HL-60/S4 (cell line): Measurements from ENCODE around the gene DOCK2.
"Not testable (repeated sequence)": the region's sequence is repeated elsewhere in the genome, so short reads cannot be mapped to it uniquely, and the experiment has no call there.

Source experiments
- in situ Hi-C: fragments of 300-500 bp; cut with MboI; formaldehyde crosslinking; loops from 2 replicates; pipeline ENCODE4 v1.14.3; 2022; ENCODE audit warnings: low sequenced_read_pairs

DOCK2 gene

DNA sequence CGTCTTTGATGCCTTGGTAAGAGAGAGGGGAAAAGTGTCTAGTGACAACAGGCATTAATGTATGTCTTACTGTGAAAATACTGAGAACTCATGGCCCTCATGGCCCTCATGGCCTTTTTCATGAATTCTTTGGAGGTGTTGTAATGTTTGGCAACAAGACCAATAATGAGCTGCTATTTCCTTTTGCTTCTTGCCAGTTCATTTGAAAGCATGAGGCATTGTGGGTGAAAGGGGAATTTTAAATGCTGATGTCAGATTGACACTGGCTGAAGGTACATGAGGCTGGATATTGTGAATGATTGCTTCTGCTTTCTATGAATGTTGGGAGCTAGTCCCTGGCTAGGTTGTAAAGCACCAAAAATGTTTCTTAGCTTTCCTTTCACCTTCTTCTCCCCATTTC, 79.2 kb downstream of the DOCK2 start:
- in situ Hi-C loops: no loop called here

DNA sequence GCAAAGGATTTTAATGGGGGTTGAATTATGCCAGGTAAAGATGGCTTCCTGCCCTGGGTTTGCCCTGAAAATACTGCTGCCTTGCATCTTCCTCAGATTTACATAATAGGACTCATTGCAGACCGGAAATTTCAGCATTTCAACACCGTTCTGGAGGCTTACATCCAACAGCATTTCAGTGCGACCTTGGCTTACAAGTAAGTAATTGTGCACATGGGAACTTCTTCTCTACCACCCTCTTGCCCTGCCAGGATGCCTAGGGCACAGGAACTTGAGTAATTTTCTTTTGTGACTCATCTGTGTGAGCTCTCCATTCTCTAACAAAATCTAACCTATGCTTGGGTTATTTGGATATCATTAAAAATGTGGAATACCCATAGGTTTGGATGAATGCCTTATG, 80.2 kb downstream of the DOCK2 start:
- in situ Hi-C loops: no loop called here

DNA sequence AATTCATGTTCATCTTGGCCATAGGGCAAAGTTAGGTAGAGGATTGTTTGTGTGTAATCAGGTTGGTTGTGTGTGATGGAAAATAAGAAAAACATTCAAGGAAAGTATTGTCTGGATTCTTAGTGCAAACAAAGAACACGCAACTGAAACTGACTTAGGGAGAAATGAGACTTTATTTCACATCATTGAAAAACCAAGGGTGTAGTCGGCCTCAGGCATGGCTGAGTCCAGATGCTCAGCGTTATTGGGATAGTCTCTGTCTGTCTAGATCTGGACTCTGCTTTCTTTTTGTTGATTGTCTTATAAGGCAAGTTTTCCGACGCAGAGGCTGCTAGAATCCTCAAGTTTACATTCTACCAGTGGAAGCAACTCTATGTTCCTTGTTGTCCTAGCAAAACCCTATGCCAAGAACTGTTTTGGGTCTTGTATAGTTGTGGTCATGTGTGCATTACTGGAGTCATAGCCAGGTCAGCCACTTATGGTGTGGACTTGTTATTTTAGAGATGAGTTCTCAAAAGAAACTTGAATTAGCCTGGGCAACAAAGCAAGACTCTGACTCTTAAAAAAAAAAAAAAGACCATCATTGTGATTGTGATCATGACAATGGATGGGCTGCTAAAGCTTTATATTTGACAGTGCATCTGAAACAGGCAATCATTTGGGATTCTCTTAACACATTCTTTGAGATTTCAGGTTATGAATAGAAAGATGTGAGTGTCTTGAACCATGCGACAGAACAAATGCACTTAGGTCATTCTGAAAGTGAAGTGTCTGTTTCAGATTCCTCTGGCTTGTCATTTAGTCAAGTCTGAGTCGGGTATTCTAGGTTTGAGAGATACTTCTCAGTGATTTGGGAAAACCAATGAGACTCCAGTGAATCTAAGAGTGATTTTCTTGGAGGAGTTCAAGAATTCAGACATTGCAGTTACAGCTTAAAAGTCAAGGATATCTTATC, 82.6 kb downstream of the DOCK2 start:
- in situ Hi-C loops: no loop called here

DNA sequence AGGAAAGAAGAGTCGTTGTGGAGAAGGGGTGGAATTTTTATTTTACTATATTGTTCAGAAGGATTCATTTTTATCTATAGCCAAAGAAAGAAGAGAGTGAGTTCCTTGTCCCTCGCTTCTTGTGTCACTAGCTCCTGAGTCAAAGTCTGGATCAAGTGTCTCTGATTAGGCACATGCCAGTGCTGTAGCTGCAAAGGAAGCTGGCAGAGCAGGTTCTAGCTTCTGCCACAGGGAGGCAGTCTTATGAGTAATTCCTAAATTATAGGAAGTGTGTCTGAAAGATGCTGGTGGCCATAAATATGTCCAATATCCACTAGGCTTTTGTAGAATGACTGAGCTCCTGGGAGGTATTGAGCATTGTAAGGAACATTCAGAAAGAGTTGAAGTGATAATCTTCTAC, 84.7 kb downstream of the DOCK2 start:
- in situ Hi-C loops: no loop called here

DNA sequence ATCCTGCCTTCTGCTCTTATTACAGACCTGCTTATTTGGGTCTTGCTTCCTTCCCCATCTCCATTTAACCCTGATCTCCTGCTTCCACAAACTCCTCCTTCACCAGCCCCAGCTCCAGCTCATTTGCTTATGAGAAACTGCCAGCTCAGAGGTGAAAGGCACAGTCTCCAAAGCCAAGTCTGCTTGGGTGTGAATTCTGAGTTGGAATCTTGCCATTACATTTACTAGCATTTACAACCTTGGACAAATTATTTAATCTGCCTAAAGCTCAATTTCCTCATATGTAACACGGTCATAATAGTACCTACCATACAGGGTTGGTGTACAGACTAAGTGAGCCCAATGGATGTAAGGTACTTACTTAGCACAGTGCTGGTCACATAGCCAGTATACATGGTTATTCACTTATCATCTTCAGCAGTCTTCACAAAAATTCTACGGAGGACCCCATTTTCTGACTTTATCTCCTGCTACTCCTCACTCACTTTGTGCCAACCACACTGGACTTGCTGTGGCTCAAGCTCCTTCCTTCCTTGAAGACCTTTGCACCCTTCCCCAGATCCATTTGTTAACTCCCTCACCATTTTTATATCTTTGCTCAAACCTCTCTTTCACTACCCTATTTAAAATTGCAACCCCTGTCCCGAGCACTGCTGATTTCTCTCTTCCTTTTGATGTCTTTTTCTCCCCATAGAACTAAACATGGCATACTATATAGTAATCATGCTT, 86.2 kb downstream of the DOCK2 start:
- in situ Hi-C loops: no loop called here

DNA sequence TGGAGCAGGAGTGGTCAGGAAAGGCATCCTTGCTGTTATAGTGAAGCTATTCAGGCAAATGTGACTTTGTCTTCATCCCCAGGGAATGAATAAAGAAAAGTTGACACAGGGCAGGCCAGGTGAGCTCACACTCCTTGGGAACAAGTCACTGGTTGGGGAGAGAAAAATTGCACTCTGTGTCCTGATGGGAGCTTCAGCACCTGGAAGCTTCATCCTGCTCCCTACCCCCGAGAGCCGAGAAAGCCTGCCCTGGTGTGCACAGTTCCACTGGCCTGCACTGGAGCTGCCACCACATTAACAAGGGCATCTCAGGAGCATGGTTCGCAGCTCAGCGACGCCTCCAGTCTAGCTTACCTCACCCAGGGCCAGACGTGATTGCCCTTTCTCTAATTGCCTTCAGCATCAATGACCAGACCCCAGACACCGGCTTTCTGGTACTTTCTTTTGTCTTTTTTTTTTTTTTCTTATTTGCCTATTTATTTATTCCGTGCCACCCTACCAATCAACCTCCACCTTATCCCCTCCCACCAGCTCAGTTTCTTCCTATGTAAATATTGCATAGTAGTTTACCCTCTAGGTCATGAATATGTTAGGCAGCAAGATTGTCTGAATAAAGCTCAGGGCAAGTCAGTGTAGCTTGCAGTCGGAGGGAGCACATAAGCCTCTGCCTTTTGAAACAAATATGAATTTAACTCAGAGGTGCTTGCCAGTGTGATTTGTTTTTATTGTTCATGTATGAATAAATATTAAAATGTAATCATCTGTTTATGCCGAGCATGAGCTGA, 87.4 kb downstream of the DOCK2 start:
- in situ Hi-C loops: no loop called here

DNA sequence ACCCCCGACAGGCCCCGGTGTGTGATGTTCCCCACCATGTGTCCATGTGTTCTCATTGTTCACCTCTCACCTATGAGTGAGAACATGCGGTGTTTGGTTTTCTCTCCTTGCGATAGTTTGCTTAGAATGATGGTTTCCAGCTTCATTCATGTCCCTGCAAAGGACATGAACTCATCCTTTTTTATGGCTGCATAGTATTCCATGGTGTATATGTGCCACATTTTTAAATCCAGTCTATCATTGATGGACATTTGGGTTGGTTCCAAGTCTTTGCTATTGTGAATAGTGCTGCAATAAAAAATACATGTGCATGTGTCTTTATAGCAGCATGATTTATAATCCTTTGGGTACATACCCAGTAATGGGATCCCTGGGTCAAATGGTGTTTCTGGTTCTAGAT, 88.6 kb downstream of the DOCK2 start:
- in situ Hi-C loops: not testable (repeated sequence)

DNA sequence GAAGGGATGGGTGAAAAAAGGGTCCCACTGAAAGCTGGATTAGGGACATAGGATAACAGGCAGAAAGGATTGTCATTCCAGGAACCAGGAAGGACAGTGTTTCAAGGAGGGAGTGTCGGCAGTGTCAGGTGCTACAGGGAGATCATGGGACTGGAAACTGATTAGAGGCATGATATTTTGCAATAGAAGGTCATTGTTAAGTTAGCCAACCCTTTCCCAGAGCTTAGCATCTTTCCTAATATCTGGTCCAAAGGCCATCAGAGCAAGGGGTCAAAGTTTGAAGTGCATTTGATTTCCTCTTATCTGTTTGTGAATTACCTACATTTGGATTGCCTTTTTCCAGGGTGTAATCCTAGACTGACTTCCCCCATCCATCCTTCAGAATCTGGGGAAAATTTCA, 91.3 kb downstream of the DOCK2 start:
- in situ Hi-C loops: no loop called here

DNA sequence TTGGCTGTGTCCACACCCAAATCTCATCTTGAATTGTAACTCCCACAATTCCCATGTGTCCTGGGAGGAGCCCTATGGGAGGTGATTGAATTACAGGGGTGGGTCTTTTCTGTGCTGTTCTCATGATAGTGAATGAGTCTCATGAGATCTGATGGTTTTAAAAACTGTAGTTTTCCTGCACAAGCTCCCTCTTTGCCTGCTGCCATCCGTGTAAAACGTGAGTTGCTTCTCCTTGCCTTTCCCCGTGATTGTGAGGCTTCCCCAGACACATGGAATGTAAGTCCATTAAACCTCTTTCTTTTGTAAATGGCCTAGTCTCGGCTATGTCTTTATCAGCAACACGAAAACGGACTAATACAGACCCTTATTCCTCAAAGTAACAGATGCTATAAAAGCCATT, 94.1 kb downstream of the DOCK2 start:
- in situ Hi-C loops: no loop called here

DNA sequence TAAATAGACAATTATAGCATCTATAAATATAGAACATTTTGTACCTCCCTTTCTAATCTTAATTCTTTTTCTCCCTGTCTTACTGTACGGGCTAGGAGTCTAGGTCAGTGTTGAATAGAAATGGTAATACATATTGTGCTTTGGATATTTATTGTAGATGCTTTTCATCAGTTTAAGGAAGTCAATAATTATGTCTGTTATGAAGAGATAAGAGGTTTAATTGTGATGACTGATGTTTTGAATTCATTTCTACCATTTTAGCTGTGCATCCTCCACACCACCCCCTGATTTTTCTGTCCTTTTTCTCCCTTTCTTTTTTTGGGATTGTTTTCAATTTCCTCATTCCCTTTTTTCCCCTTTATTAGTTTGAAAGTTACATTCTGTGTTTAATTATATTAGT, 95.8 kb downstream of the DOCK2 start:
- in situ Hi-C loops: no loop called here

DNA sequence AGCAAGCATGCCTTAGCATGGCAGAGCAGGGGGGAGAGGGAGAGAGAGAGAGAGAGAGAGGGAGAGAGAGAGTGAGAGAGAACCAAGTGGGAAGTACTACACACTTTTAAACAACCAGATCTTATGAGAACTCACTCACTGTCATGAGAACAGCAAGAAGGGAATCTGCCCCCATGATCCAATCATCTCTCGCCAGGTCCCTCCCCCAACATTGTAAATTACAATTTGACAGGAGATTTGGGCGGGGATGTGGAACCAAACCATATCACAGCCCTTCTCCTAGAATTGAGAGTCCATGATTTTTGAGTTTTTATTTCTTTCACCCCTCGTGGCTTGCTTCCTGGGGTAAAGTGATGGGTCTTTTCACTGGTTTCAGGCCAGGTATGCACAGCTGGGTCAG, 98.8 kb downstream of the DOCK2 start:
- in situ Hi-C loops: no loop called here

DNA sequence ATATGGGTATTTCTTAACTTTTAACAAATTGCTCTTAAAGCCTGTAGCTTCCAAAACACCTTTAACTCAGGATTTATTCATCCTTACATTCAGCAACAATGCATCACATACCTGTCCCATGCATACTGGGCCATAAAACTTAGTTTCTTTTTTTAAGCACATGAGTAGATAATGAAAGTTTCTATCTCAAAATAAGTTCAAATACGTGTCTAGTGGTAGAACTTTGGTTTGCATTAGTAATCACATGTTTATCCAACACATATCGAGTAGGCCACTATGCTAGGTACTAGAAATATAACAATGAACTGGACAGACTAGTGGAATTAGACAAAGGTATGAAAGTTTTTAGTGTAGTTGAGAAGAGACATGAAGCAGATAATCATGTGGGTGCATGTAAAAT, 99.6 kb downstream of the DOCK2 start:
- in situ Hi-C loops: no loop called here

DNA sequence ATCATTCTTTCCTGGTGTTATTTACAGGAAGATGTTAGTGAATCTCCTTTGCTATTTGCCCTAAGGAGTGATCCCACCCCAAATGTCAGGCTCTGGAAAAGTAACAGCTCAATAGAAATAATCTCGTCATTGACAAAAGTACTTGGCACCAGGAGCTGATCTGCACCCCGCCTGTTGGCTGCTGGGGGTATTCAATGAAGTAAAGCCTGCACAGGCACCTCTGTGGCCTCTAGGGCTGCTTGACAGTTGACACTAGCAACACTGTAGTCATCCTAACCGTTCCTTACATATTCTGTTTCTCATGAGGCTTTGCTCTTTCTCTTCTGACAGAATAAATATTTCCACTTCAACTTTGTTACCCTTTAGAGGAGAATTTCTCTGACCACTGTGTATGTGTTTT, 103.4 kb downstream of the DOCK2 start:
- in situ Hi-C loops: no loop called here

DNA sequence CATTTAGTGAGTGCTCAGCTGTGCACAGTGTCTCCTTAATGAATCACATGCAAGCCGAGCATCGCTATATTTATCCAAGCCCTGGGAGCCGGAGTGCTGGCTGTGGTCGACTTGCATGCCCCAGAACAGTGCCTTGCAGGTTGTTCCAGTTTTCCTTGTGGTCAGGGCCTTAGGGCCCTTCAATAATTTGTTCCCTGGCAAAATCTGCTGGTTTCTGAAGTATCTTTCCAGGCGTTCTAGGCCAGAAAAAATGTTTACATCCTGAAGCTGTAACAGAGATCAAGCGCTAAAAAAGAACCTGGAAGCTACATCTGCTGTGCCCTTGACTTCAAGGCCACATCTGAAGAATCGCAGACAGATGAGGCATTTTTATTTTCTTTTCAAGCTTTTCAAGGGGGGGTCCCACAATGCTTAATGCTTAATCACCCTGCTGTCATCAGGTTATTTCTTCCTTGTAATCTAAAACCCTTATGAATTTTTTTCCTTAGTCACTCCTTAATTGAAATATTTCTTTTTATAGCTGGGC, 105.8 kb downstream of the DOCK2 start:
- in situ Hi-C loops: no loop called here

DNA sequence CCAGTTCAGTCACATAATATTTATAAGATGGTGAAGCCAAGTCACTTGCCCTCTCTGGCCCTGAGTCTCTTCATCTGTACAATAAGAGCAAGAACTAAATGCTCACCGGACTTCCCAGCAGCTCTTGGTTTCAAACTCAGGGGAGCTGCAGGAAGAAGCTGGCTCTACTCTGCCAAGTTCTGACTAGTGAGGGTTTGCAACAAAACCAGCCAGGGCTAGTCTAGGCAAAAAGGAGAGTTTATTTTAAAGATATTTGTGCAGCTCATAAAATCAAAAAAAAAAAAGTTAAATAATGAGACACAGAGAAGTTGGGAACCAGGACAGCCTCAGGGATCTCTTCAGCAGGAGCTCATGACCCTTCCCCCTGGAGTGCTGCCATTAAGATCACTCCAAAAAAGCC, 107.3 kb downstream of the DOCK2 start:
- in situ Hi-C loops: no loop called here

DNA sequence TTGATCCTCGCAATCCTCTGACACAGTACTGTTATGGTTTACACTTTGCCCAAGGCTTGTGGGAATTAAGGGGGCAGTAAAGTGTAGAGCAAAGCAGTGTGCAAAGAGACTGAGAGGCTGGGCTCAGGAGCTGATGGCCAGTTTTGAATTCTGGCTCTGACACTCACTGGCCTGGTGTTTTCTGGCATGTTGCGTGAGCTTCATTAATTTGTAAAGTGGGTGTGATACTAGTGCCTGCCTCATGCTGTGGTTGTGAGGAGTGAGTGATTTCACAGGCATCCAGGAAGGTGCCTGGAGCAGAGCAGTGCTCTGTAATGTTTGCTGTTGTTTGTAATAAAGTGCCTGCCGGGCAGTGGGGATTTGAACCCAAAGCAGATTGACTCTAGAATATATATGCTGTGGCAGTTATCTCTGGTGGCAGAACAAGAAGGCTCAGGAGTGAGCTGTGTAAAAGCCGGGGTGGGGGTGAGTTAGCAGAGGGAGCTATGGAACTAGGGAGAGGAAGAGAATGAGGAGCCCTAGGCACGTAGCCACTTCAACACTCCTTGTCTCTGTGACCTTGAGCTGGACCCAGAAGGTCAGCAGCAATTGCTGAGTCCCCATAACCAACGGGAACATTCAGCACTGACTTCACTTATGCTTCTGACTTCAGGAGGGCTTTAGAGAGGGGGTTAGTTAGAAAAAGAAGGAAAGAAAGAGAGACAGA, 108.5 kb downstream of the DOCK2 start:
- in situ Hi-C loops: no loop called here

DNA sequence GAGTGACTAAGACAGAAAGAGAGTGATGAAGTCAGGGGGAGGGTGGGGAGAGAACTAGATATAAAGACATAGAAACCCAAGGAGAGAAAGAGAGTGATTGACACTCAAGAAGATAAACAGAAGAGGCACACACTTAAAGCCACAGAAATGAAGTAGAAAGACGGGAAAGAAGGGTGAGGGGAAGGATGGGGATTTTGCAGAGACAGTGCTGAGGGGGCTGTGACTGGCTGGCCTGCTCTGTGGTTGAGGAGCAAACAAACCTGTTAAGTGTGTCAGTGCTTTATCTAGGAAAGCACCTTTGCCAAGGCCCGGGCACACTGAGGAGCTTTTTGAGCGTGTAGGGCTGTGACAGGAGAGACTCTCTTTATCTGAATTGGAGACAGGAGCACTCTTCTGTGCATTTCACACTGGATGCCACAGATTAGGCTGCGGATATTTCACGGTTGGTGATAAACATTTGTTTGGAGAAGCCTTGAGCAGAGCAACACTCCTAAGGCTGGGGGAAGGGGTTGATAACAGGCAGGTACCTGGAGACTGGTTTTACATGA, 109.1 kb downstream of the DOCK2 start:
- in situ Hi-C loops: no loop called here

DNA sequence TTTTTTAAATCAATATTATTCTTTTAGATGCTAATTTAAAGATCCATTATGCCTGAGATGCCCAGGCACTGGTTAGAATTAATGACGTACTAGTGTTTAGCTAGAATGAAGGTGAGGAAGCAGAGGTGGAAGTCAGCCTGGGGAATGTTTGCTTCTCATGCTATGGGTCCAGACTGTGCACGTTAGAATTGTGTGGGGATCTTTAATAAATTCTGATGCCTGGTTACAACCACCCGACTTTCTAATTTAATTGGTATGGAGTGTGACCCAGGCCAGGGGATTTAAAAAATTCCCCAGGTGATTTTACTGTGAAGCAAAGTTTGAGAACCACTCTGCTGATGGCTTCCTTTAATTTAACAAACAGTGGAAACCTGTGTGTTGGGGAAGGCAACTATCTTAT, 111.1 kb downstream of the DOCK2 start:
- in situ Hi-C loops: no loop called here

DNA sequence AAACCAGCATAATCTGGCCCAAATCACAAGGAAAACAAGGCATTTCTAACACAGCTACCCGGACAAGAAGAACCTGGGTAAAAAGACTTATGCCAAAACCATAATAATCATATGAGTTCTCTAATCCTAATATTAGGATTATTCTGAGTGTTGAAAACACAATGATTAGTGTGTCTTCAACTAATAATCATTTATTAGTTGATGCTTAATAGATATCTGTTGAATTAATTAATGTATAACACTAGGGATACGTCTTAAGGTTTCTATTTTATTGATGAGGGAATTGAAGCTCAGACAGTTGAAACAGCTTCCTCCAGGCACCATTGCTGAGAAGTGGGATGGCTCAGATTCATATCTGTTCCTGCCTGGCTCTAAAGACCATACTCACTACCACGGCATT, 112.2 kb downstream of the DOCK2 start:
- in situ Hi-C loops: no loop called here

DNA sequence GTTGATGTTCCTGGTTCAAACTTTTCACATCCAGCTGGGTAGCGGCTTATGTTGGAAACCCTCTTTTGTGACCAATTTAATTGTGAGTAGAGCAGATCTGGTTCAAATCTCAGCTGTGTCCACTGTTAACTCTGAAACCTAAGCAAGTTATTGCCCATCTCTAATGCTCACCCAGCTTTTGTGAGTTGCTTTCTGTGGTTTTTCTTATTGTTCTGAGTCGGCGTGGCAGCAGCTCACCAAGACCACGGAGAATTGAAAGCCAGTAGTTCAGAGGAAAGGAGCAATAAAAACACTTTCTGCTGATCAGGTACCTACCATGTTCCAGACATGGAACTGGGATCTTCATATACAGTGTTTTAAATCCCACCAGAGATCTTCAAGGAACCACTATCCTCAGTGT, 114.4 kb downstream of the DOCK2 start:
- in situ Hi-C loops: no loop called here
